ENCODE measurements around the gene CCDC178.

- TF ChIP-seq NFRKB (IDR thresholded peaks at IDR 0.05) (no peak), TARDBP (IDR thresholded peaks at IDR 0.05) (no peak), SUZ12 (IDR thresholded peaks at IDR 0.05) (no peak), PKNOX1 (IDR thresholded peaks at IDR 0.05) (no peak), LEF1 (IDR thresholded peaks at IDR 0.05; ENCODE audit: borderline replicate concordance) (no peak), ELF4 (IDR thresholded peaks at IDR 0.05) (no peak), HDGF (IDR thresholded peaks at IDR 0.05; ENCODE audit: borderline replicate concordance) (no peak), SP1 (IDR thresholded peaks at IDR 0.05) (no peak), ZNF384 (IDR thresholded peaks at IDR 0.05) (no peak)
Observed at GRCh38 chr18:33051407-33051806, 389.1 kb downstream of the CCDC178 start.

All from HEK293T (cell line).